K562 (cell line): ENCODE results near the gene SLIT1. TPM values are rescaled to one million over a fixed set of nuclear protein-coding genes. Genes with fewer than 3 reads are reported as not detected.
A peak's percentile ranks its signal among the peaks of the same experiment; 100 is the strongest.

Experiments used
- CEBPG ChIP-seq, 3 experiments: fragments of 200-800 bp in 1 of 3; sonication (Bioruptor generic) in 1 of 3; sonication (generic) in 1 of 3; formaldehyde crosslinking in 1 of 3; IDR thresholded peaks in 2 of 3; conservative IDR thresholded peaks in 1 of 3; 2 replicates each; pipeline versions ENCODE4 v1.6.1 to v1.8.0; 2016 to 2022; ENCODE audit warnings: missing compliant biosample characterization in 2 of 3, missing genetic modification characterization in 2 of 3, mild to moderate bottlenecking in 1 of 3, missing genetic modification reagents in 1 of 3
- FOXK2 ChIP-seq, 2 experiments: fragments of 450-650 bp; IDR thresholded peaks in 1 of 2; conservative IDR thresholded peaks in 1 of 2; 2 replicates each; pipeline ENCODE4 v1.6.1; 2016; ENCODE audit warnings: low read depth in 2 of 2, mild to moderate bottlenecking in 1 of 2
- IRF1 ChIP-seq: sonication (generic); formaldehyde crosslinking; IDR thresholded peaks from 2 replicates; pipeline ENCODE4 v1.8.0; 2022; ENCODE audit warnings: missing genetic modification reagents, mild to moderate bottlenecking, borderline replicate concordance
- NRF1 ChIP-seq, 2 experiments: fragments of 450-650 bp; IDR thresholded peaks in 1 of 2; conservative IDR thresholded peaks in 1 of 2; 2 replicates each; pipeline ENCODE4 v1.6.1; 2014; ENCODE audit warnings: mild to moderate bottlenecking in 2 of 2
- RFX1 ChIP-seq: fragments of 450-650 bp; IDR thresholded peaks from 2 replicates; pipeline ENCODE4 v1.6.1; 2016; ENCODE audit warnings: mild to moderate bottlenecking, moderate library complexity
- VEZF1 ChIP-seq: fragments of 200-800 bp; sonication (Bioruptor generic); IDR thresholded peaks from 2 replicates; pipeline ENCODE4 v1.6.1; 2017; ENCODE audit warnings: missing genetic modification characterization, missing compliant biosample characterization
- ZC3H11A ChIP-seq: IDR thresholded peaks from 2 replicates; pipeline ENCODE4 v1.6.1; 2012; ENCODE audit warnings: low read depth, low read length, improper control_type of control experiment
- ZNF584 ChIP-seq: fragments of 200-800 bp; sonication (Bioruptor generic); IDR thresholded peaks from 2 replicates; pipeline ENCODE4 v1.6.1; 2016; ENCODE audit warnings: low read depth, mild to moderate bottlenecking, missing genetic modification characterization, missing compliant biosample characterization
- ZNF609 ChIP-seq: sonication (generic); formaldehyde crosslinking; IDR thresholded peaks from 2 replicates; pipeline ENCODE4 v1.8.1; 2023; ENCODE audit warnings: missing genetic modification reagents, mild to moderate bottlenecking, borderline replicate concordance
- polyA plus RNA-seq, 8 experiments: library from polyadenylated mRNA; depleted of rRNA in 4 of 8; stranded (reverse) in 5 of 8; unstranded in 3 of 8; fragments of >200 nt; fragmentation: Nextera tagmentation in 2 of 8; fragmentation: Illumina TruSeq in 1 of 8; extraction: Ambion mirVana in 2 of 8; extraction: Trizol in 1 of 8; gene quantifications; 2 replicates each; pipeline versions ENCODE4 v1.2.1 to v1.2.3, GENCODE V29; 2011 to 2014; ENCODE audit warnings: inconsistent platforms in 1 of 8, missing spikeins in 1 of 8
- total RNA-seq, 7 experiments: library from RNA; depleted of rRNA in 6 of 7; stranded (reverse); fragments of >200 nt in 6 of 7; fragmentation: Illumina TruSeq in 2 of 7; extraction: Trizol in 2 of 7; gene quantifications; 2 replicates each; pipeline versions ENCODE4 v1.2.1 to v1.2.3, GENCODE V29; 2011 to 2021; ENCODE audit warnings: low replicate concordance in 1 of 7
- TF ChIP-seq, protein P1 (sequence below): fragments of 450-650 bp; IDR thresholded peaks from 2 replicates; pipeline ENCODE4 v1.6.1; 2016; ENCODE audit warnings: missing biosample characterization, missing genetic modification characterization
- TF ChIP-seq, protein P2 (sequence below), 3 experiments: fragments of 200-800 bp in 1 of 3; fragments of 250-450 bp in 1 of 3; fragments of 450-650 bp in 1 of 3; sonication (Bioruptor Pico) in 1 of 3; sonication (Bioruptor generic) in 1 of 3; formaldehyde crosslinking in 1 of 3; IDR thresholded peaks; 2 replicates each; pipeline versions ENCODE4 v1.6.1 to v1.8.0; 2016 to 2022; ENCODE audit warnings: mild to moderate bottlenecking in 2 of 3, missing genetic modification characterization in 2 of 3, missing compliant biosample characterization in 1 of 3, moderate library complexity in 1 of 3

SLIT1 gene
- total and polyA plus RNA-seq, 9 of the 15 experiments (the other 6 are each of a cell fraction or from before 2014, with no cell fraction given) = 0.01 to 0.11 (median 0.04) TPM; not detected in 3

DNA sequence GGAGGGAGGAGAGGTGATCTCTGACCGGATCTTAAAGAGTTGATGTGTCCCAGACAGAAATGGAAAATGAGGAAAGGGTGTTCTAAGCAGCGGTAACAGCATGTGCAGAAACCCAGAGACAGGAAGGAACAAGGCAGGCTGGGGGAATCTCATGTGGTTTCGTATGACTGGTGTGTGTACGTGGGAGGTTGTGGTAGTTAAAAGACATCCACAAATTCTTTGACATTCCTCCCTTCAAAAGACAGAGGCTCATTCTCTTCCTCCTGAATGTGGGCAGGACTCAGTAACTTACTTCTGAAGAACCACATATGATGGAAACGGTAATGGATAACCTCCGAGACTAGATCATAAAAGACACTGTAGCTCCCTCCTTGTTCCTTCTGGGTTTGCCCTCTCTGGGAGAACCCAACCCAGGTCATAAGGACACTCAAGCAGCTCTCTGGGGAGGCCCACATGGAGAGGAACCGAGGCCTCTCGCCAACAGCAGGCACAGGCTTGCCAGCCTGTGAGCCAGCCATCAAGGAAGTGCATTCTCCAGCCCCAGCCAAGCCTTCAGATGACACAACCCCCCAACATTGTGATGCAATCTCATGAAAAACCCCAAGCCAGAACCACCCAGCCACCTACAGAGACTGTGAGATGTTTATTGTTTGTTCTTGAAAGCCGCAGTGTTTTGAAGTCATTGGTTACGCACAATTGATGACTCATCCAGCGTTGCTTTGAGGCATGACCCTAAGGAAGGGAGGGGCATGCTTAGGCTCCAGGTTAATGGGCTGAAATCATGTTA is 116.0 kb downstream of the SLIT1 start (continued):
- TF ChIP-seq ZNF609 = no peak
- TF ChIP-seq, protein P1, sequence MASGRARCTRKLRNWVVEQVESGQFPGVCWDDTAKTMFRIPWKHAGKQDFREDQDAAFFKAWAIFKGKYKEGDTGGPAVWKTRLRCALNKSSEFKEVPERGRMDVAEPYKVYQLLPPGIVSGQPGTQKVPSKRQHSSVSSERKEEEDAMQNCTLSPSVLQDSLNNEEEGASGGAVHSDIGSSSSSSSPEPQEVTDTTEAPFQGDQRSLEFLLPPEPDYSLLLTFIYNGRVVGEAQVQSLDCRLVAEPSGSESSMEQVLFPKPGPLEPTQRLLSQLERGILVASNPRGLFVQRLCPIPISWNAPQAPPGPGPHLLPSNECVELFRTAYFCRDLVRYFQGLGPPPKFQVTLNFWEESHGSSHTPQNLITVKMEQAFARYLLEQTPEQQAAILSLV (tag) = peak; percentile 72
- TF ChIP-seq RFX1 = peak; percentile 62
- TF ChIP-seq, protein P2, sequence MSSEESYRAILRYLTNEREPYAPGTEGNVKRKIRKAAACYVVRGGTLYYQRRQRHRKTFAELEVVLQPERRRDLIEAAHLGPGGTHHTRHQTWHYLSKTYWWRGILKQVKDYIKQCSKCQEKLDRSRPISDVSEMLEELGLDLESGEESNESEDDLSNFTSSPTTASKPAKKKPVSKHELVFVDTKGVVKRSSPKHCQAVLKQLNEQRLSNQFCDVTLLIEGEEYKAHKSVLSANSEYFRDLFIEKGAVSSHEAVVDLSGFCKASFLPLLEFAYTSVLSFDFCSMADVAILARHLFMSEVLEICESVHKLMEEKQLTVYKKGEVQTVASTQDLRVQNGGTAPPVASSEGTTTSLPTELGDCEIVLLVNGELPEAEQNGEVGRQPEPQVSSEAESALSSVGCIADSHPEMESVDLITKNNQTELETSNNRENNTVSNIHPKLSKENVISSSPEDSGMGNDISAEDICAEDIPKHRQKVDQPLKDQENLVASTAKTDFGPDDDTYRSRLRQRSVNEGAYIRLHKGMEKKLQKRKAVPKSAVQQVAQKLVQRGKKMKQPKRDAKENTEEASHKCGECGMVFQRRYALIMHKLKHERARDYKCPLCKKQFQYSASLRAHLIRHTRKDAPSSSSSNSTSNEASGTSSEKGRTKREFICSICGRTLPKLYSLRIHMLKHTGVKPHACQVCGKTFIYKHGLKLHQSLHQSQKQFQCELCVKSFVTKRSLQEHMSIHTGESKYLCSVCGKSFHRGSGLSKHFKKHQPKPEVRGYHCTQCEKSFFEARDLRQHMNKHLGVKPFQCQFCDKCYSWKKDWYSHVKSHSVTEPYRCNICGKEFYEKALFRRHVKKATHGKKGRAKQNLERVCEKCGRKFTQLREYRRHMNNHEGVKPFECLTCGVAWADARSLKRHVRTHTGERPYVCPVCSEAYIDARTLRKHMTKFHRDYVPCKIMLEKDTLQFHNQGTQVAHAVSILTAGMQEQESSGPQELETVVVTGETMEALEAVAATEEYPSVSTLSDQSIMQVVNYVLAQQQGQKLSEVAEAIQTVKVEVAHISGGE (CRISPR knock-in tag; IDR thresholded peaks at IDR 0.05) = no peak
- 0 out of 4 replicates have a peak, but pooled peaks of 1 of the 2 experiments have one; percentile 25 for TF ChIP-seq NRF1 (conservative IDR thresholded peaks at IDR 0.05 in 1 of 2, IDR thresholded peaks at IDR 0.05 in 1 of 2)
- no peak for TF ChIP-seq IRF1 (CRISPR knock-in tag)
- peak; percentile 35; the same call in 1 of the 2 replicates for TF ChIP-seq ZNF584
- TF ChIP-seq VEZF1 (CRISPR knock-in tag) = peak; percentile 19; the same call in 1 of the 2 replicates
- TF ChIP-seq FOXK2 (conservative IDR thresholded peaks at IDR 0.05 in 1 of 2, IDR thresholded peaks at IDR 0.05 in 1 of 2; ENCODE audit: low read depth in 2 of 2) = 0 out of 4 replicates have a peak, but pooled peaks of 1 of the 2 experiments have one; percentile 22
- TF ChIP-seq CEBPG (CRISPR knock-in tag; IDR thresholded peaks at IDR 0.05) = peak; percentile 96
- TF ChIP-seq CEBPG (tag; conservative IDR thresholded peaks at IDR 0.05 in 1 of 2, IDR thresholded peaks at IDR 0.05 in 1 of 2) = peak; percentile 67 to 99
- no peak for TF ChIP-seq ZC3H11A
